GM19438 (cell line): Measurements from ENCODE around the gene TMEM238L.

Source experiments
- ATAC-seq: cut with Tn5 transposase; IDR thresholded peaks from one replicate; pipeline ENCODE4 v1.9.1; 2021; ENCODE audit warnings: low read depth; ENCODE audit not compliant: unreplicated experiment

The TMEM238L gene

DNA sequence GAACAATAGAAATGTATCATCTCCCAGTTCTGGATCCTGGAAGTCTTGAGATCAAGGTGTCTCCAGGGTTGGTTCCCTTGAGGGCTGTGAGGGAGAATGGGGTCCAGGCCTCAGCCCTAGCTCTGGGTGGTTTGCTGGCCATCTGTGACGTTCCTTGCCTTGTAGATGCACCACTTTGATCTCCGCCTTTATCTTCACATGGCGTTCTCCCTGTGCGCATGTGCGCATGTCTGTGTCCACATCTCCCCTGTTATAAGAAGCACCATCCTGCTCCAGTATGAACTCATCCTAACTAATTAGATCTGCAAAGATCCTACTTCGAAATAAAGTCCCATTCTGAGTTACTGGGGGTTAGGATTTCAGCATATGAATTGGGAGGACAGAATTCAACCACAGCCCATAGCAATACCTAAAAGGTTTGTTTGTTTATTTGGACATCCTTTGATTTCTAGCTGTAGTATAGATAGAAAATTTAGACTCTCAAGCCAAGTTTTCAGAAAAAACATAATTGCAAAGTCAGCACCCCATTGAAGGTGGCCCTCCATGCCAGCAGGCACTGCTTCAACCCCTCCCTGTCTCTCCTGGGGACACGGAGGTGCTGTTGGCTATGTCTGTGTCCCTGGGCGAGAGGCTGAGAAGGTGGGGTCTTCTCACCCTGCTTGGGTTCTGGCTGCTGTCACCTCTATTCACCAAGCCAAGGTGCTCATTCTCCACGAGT is 2.8 kb upstream of the TMEM238L start:
- ATAC-seq = no peak

DNA sequence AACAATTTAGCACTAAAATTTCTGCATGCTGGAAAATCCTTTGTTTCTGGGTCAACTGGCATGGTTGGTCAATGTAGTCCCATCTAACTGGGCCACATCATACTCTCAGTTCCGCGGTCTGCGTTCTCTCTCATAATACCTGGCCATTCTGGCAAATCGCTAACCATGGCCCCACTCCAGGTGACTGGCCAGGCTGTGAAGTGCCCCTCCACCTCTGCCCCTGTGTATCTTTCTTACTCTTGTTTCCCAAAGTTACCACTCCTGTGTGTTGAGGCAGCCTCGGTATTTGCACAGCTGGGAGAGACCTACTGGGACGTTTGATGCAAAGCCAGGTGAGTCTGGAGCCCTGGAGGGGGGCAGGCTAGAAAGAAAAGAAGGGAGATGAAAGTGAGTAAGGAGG is 2.0 kb upstream of the TMEM238L start:
- ATAC-seq = no peak

DNA sequence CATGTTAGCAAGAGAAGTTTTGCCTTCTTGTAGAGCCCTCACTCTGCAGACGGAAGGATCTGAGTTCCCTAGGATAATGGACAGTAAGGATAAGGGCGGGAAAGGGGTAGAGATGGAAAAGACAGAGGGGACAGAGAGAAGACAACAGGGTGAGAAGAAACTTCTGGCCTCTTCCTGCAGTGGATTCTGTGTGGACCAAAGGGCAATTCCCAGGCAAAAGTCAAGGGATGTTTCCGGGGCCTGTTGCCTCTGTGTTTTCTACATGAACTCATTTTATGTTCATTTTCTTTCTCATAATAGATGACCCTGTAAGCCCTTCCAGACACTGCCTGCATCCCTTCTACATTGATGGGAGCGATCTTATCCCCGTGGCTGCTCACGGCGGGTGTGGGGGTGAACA is 647 bp upstream of the TMEM238L start:
- ATAC-seq = no peak

DNA sequence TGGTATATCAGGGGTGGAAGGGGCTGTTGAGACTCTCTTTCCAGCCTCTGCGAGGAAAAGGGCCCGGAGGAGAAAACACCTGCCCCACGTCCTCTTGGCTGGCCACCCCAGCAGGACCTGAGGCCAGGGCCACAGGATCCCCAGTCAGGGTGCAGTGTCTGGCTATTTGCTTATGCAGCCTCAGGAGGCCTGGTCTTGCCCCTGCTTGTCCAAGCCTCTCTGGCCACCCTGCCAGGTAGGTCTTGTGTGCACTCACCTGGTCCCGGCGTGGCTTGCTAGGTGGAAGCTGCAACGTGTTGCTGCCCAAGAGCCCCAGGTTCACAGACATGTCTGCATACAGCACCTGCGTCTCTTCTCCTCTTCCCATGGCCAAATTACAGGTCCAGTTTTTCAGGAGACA is 549 bp downstream of the TMEM238L start:
- ATAC-seq = no peak

DNA sequence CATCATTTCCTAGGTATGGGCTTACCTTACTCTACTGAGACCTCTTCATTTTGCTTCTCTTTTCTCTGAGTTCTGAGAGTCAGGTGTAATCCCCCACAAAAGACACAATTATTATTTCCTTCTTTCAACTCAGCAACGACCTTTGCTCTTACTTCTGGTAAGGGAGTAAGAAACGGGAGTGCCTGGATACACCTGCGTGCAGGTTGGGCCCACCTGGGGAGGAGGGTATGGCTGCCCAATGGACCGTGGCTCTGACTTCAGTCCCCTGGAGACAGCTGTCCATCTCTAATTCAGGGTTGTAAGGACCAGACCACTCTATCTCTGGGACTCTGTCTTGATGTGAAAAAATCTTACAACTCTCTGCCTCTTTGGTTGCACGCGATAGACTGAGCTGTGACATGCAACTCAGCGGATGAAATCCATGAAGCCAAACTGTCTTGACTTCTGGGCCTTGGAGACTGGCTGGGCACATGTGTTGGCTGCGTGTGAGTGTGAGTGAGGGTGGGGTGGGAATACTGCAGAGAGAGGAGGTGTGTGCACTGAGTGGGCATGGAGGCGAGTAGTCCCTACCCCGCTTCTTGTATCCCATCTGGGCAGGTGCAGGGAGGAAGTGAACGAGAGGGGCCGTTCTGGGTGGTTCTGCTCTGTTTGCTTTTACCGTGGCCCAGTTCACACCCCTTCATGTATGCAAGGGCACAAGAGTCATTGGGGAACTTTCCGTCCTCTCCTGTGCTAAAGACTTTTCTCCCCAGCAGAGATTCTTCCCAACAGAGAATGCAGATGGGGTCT is 1.2 kb downstream of the TMEM238L start:
- ATAC-seq = no peak

DNA sequence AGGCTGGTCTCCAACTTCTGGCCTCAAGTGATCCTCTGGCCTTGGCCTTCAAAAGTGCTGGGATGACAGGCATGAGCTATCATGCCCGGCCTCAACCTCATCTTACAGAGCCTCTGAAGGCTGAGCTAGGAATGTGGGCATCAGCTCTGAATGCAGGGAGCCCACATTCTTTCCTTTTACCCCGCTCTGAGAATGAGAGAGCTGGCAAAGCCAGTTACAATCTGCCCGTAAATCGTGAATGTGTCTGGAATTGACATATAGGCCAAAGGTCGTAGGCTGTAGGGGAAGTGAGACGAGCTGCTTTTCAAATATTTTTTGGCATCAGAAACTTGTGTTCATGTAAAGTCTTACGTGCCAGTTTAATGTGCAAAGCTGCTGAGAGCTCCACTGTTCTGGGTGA is 4.5 kb downstream of the TMEM238L start:
- no peak for ATAC-seq

DNA sequence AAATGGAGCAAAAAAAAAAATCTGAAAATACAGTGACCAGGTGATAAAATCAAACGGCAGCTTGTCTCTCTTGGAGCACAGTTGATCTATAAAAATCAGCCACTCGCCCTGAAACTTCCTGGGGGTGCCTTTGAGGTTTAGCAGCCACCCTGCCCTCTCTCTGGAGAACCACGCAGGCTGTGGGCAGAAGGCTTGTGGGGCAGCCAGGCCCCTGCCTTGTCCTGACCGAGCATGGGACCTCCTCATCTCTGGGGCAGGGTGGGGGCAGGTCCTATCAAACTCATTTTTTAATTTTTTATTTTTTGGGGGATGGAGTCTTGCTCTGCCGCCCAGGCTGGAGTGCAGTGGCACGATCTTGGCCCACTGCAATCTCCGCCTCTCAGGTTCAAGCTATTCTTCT is 5.0 kb downstream of the TMEM238L start:
- ATAC-seq = no peak

DNA sequence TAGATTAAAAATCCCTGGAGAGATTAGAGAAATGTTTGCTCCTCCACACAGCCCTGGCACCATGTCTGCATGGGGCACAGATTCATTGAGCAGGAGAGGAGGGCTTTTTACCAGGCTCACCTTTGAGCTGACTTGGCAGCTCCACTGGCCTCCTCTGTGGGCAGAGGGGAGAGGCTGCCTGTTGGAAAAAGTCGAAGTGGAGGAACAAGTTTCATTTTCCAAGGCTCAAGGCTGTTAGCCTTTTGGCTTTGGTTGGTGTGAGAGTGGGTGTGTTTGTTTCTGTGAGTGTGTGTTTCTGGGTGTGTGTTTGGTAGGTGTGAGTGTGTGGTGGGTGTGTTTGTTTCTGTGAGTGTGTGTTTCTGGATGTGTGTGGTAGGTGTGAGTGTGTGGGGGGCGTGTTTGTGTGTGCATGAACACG is 5.6 kb downstream of the TMEM238L start:
- ATAC-seq = no peak

DNA sequence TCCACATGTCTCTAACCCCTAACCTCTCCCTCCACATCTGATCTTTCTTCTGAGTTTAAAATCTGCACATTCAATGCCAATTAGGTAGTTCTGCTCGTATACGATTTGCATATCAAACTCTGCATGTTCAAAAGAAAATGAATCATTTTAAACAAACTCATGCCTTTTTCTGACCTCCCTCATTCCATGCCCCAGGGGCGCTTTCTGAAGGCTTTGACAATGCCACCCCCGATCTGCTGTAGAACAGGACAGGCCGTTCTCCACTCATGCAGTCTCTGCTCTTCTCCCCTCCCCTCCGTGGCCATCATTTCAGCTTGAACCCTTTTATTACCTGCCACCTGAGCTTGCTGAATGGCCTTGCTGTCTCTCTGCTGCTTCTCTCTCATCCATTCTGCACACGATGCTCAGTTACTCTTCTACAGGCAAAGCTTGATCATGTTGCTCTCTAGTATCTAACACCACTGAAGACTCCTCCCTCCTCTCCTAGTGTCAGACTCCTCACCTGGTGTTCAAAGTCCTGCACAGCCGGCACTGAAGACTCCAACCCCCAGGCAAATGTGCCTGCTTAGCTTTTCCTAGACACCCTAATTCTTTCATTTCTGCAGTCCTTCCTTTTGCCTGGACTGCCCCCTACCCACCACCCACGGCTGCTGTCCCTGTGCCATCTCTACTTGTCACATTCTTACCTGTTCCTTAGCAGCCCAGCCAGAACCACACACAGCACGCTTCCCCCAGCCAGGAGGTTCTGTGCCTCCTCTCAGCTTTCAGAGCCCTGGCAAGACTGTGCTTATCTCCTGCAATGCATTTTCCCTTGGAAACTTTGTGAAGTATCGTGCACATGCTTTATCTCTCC is 6.2 kb downstream of the TMEM238L start:
- ATAC-seq = no peak

DNA sequence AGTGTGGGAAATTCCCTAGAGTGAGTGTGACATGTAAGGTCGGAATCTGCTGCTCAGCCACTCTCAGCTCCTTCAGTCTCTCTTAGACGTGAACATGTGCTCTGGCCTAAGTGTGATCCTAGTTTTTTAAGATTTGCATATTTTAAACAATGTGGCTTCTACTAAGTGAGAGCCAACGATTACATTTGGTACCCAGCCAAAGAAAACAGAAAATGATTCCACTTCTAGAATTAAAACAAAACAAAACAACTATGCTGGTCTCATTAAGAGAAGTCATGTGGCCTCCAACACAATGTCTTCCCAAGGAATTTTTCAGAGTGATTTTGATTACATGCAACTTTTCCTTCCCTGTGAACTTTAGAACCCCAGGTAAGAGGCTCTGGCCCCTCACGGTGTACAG is 10.1 kb downstream of the TMEM238L start:
- ATAC-seq = no peak

DNA sequence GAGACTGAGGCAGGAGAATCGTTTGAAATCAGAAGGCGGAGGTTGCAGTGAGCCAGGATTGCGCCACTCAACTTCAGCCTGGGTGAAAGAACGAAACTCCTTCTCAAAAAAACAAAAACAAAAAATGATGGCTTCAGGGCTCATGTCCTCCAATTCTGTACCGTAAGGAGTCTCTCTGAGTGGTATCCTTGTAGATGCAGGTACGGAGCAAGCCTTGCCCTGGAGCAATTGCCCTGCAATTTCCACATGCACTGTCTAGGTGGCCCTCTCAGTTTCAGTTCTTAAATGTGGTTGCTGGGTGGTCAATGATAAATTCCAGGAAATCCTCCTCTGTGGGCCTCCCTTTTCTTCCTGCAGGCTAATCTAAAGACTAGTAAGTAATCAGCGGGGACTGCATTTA is 10.6 kb downstream of the TMEM238L start:
- ATAC-seq = no peak

DNA sequence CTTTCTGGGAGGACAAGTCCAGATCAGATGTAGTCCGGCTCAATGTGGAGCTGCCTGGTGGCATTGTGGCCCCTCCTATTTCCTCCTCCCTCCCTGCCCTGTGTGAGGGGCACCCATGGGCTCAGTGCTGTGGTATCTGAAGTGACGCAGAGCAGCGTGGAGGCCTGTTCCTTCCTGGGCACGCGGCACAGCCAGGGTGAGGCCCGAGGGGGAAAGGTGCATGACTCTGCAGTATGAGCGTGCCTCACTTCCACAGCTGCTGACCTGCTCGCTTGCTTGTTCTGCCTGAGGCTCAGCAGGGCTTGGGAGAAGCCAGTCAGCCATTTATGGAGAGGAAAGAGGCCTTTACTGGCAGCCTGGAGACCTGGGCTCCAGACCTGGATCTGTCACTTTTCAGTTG is 11.7 kb downstream of the TMEM238L start:
- ATAC-seq = no peak

DNA sequence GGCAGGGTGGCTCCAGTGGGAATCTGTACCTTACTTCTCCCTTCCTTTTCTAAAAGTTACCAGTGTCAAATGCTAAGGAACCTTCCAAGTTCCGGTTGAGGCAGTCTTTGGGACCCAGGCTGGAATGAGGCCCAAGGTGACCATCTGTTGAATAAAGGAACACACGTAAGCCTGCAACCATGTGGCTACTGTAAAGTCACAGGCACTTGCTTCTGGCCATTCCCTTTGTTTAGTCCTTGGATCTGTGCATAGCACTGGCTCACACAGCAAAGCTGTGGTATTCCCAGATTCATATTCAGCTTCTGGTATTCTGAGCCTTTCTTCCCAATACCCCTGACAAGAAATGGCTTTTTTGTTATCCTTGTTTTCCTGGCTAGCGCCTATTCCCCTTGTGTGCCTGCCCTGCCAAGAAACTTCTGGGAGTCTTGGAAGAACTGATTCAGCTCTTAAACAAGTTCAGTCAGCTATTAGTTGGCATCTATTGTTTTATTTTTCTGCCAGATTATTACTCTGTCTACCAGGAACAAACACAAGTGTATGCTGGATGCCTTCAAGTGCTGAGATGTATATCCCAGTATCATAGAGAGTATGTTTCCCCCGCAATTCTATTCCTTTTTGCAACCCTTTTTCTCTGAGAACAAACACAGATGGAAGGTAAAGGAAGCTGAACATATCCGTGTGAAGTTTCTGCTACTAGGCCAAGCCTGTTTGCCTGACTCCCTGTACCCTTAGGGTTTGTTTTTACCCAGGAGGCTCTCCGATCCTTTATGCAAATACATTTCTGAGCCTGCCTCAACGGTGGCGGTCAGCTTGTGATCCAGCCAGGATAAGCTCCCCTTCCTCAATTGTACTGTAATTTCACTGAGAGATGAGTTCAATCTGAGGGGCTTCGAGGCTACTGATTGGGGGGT is 13.2 kb downstream of the TMEM238L start:
- no peak for ATAC-seq

DNA sequence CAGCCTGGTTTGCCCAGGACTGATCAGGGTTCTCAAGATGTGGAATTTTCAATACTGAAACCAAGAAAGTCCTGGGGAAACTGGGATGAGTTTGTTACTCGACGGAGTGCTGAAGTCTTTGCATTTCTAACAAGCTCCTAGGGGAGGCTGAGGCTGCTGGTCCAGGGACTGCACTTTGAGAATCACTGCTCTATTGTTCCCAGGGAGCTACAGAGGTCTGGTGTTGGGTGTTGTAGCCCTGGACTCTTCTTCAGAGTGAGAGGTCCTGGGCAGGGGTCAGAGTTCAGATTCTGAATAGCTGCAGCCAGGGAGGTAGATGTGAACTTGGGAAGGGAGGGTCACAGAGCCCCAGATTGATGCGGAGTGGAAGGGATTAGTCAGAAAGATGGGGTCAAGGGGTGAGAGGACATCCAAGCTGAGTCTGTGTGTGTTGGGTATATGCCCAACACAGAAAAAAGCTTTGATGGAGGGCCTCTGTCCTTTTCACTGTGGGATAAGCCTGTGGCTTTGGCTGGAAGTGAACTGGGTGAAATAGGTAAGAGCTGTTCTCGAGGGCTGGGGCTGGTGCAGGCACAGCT is 14.1 kb downstream of the TMEM238L start:
- ATAC-seq = no peak

DNA sequence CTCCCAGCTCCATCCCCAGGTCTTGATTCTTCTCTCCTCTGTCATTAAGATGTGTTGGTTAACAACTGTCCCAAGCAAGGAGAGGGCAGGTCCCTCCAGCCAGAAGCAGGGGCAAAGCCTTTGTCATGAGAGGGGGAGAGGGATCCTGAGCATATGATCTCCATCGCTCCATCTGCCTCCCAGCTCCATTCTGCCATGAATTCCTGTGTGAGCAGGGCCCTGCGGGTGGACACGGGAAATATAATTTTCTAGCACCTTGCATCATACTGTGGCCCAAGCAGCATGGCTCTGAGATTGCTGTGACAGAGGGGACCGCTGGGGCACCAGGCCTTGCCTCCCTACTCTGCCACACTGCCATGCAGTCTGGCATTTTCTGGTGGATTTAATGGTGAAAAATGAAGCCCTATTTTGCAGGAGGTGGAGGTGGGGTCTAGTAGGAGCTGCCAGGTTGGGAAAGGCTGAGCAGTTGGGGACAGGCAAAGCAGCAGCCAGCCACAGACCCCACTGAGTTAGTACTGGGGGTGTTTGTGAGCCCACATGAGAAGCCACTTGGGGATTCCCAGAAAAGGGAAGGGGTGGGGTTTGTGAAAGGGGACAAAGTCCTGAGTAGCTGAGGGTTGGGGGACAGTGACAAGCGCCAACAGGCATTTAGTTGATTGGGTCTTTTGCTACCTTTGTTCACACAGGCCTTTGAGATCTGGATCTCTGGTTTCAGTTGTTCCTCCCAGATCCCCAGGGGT is 16.4 kb downstream of the TMEM238L start:
- ATAC-seq = no peak

DNA sequence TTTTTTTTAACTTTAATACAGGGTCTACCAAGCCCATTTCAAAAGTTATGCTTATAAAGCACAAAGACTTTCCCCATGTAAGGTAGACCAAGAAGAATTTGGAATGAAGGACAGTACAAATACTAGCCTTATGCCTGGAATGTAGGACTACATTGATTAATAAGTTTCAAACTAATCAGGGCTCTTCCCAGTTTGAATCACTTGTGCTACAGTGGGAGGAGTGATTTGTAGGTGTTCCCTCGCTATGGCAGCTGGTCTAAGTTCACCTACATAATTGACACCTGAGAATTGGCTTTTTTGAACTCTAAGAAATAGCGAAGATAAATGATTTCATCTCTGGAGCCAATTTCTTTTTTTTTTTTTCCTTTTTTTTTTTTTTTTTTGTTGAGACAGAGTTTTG is 18.6 kb downstream of the TMEM238L start:
- ATAC-seq = no peak

DNA sequence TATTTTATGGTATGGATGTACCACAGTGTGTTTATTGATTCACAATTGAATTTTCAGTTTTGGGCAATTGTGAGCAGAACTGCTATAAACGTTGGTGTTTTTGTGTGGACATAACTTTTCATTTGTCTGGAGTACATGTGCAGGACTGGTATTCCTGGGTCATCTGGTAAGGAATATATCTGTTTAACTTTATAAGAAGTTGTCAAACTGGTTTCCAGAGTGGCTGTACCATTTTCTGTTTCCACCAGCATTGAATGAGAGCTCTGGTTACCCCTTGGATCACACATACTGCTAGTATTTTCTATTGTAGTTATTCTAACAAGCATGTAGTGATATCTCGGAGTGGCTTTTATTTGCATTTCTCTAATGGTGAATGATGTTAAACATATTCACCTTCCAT is 24.3 kb downstream of the TMEM238L start:
- ATAC-seq = no peak

DNA sequence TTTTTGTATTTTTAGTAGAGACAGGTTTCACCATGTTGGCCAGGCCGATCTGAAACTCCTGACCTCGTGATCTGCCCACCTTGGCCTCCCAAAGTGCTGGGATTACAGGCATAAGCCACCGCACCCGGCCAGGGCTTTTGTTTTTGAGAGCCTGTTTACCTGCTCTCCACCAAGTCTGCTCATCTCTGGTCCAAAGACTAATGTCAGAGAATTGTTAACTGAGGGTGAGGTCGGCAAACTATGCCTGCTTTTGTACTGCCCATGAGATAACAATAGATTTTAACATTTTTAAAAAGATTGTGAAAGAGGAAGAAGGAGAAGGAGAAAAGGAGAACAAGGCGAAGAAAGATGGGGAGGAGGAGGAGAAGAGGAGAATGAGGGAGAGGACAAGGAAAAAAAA is 26.0 kb downstream of the TMEM238L start:
- ATAC-seq = no peak

DNA sequence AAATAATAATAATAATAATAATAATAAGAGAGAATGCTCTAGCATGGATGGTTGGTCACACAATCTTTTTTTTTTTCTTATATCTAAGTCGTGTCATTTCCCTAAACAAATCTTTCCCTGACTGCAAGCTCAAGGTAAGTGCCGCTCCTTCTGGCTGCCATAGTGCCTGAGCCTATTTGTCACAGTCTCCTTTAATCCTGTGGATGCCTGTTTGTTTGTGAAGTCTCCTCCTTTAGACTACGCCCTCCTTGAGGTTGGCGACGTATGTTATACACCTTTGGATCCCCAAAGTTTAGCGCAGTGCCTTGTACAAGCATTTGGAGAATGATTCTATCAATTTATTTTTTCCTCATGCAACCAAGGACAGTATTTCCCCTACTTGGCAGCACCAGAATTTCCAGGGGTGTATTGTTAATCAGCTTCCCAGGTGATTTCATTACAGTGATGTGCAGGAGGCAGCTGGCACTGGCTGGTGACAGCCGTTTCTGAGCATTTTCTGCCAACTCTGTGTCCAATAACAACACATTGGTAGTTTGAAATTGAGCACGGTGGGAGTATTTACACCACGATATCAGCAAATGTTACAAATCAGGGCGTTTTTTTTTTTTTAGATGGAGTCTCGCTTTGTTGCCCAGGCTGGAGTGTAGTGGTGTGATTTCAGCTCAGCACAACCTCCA is 26.6 kb downstream of the TMEM238L start:
- ATAC-seq = no peak
